ENCODE data around the gene RPS6KA4.
A peak's percentile ranks its signal among the peaks of the same experiment; 100 is the strongest.

Gene RPS6KA4

GRCh38 chr11:64385945-64386704 is 27.2 kb downstream of the RPS6KA4 start:
- Mint-ChIP-seq H3K4me1 (ENCODE audit: low read depth) (peaks cover 27% of the 10 kb centered on the region), H3K9me3 (peaks cover 9% of the 10 kb centered on the region), H3K27ac (peak overlapping the region; percentile 20), H3K27me3 (ENCODE audit: low read depth) (peaks cover 22% of the 10 kb centered on the region), H3K4me3 (peak overlapping the region; percentile 18), H3K36me3 (ENCODE audit: low read depth) (peaks cover 2% of the 10 kb centered on the region)
- DNase-seq (ENCODE audit: low spot score) = peak; percentile 31

GRCh38 chr11:64387916-64388315 is 29.0 kb downstream of the RPS6KA4 start:
- H3K27me3 Mint-ChIP-seq (ENCODE audit: low read depth) = peaks cover 23% of the 10 kb centered on the region

GRCh38 chr11:64388894-64389293 is 29.9 kb downstream of the RPS6KA4 start:
- Mint-ChIP-seq H3K4me3 (no peak overlapping the region), H3K4me1 (ENCODE audit: low read depth) (peaks cover 32% of the 10 kb centered on the region), H3K27me3 (ENCODE audit: low read depth) (peaks cover 23% of the 10 kb centered on the region), H3K9me3 (peaks cover 9% of the 10 kb centered on the region), H3K27ac (no peak overlapping the region), H3K36me3 (ENCODE audit: low read depth) (peaks cover 2% of the 10 kb centered on the region)
- DNase-seq (ENCODE audit: low spot score) = no peak

More at GRCh38 chr11:64387916-64388315, 29.0 kb downstream of the RPS6KA4 start:
- peaks cover 2% of the 10 kb centered on the region for H3K36me3 Mint-ChIP-seq (ENCODE audit: low read depth)
- peaks cover 9% of the 10 kb centered on the region for H3K9me3 Mint-ChIP-seq
- H3K4me3 Mint-ChIP-seq = no peak overlapping the region
- H3K4me1 Mint-ChIP-seq (ENCODE audit: low read depth) = peaks cover 32% of the 10 kb centered on the region
- no peak for DNase-seq (ENCODE audit: low spot score)
- no peak overlapping the region for H3K27ac Mint-ChIP-seq

GRCh38 chr11:64389851-64390250 is 30.9 kb downstream of the RPS6KA4 start:
- Mint-ChIP-seq H3K27ac (no peak overlapping the region), H3K36me3 (ENCODE audit: low read depth) (peaks cover 2% of the 10 kb centered on the region), H3K4me3 (no peak overlapping the region), H3K4me1 (ENCODE audit: low read depth) (peaks cover 32% of the 10 kb centered on the region), H3K27me3 (ENCODE audit: low read depth) (peaks cover 29% of the 10 kb centered on the region), H3K9me3 (peaks cover 9% of the 10 kb centered on the region)
- no peak for DNase-seq (ENCODE audit: low spot score)

- Mint-ChIP-seq H3K36me3 (ENCODE audit: low read depth) (peaks cover 2% of the 10 kb centered on the region), H3K4me1 (ENCODE audit: low read depth) (peaks cover 31% of the 10 kb centered on the region), H3K4me3 (peak overlapping the region; percentile 31), H3K9me3 (peaks cover 9% of the 10 kb centered on the region), H3K27me3 (ENCODE audit: low read depth) (peaks cover 29% of the 10 kb centered on the region), H3K27ac (no peak overlapping the region)
- no peak for DNase-seq (ENCODE audit: low spot score)
These were observed 31.6 kb downstream of the RPS6KA4 start for GRCh38 chr11:64390558-64390957.

- DNase-seq (ENCODE audit: low spot score) = no peak
- H3K4me3 Mint-ChIP-seq = no peak overlapping the region
These were observed 32.9 kb downstream of the RPS6KA4 start for GRCh38 chr11:64391839-64392238.

GRCh38 chr11:64395545-64396078 is 36.6 kb downstream of the RPS6KA4 start:
- Mint-ChIP-seq H3K27me3 (ENCODE audit: low read depth) (peaks cover 15% of the 10 kb centered on the region), H3K27ac (no peak overlapping the region), H3K36me3 (ENCODE audit: low read depth) (no peaks in the 10 kb centered on the region), H3K4me1 (ENCODE audit: low read depth) (peaks cover 9% of the 10 kb centered on the region), H3K9me3 (no peaks in the 10 kb centered on the region), H3K4me3 (no peak overlapping the region)
- no peak for DNase-seq (ENCODE audit: low spot score)

More at GRCh38 chr11:64391839-64392238, 32.9 kb downstream of the RPS6KA4 start:
- H3K27ac Mint-ChIP-seq = no peak overlapping the region
- H3K27me3 Mint-ChIP-seq (ENCODE audit: low read depth) = peaks cover 28% of the 10 kb centered on the region
- peaks cover 9% of the 10 kb centered on the region for H3K9me3 Mint-ChIP-seq
- H3K4me1 Mint-ChIP-seq (ENCODE audit: low read depth) = peaks cover 20% of the 10 kb centered on the region
- peaks cover 2% of the 10 kb centered on the region for H3K36me3 Mint-ChIP-seq (ENCODE audit: low read depth)

GRCh38 chr11:64396079-64396591 is 37.2 kb downstream of the RPS6KA4 start:
- Mint-ChIP-seq H3K9me3 (no peaks in the 10 kb centered on the region), H3K4me1 (ENCODE audit: low read depth) (peaks cover 5% of the 10 kb centered on the region), H3K27me3 (ENCODE audit: low read depth) (peaks cover 15% of the 10 kb centered on the region), H3K4me3 (no peak overlapping the region), H3K36me3 (ENCODE audit: low read depth) (no peaks in the 10 kb centered on the region), H3K27ac (no peak overlapping the region)
- no peak for DNase-seq (ENCODE audit: low spot score)

GRCh38 chr11:64400102-64400501 is 41.1 kb downstream of the RPS6KA4 start:
- Mint-ChIP-seq H3K4me3 (no peak overlapping the region), H3K27ac (no peak overlapping the region), H3K36me3 (ENCODE audit: low read depth) (no peaks in the 10 kb centered on the region), H3K4me1 (ENCODE audit: low read depth) (no peaks in the 10 kb centered on the region), H3K27me3 (ENCODE audit: low read depth) (peaks cover 9% of the 10 kb centered on the region), H3K9me3 (no peaks in the 10 kb centered on the region)
- DNase-seq (ENCODE audit: low spot score) = no peak

- H3K4me1 Mint-ChIP-seq (ENCODE audit: low read depth) = no peaks in the 10 kb centered on the region
- H3K27ac Mint-ChIP-seq = no peak overlapping the region
- no peaks in the 10 kb centered on the region for H3K36me3 Mint-ChIP-seq (ENCODE audit: low read depth)
- no peak for DNase-seq (ENCODE audit: low spot score)
- H3K9me3 Mint-ChIP-seq = no peaks in the 10 kb centered on the region
- H3K27me3 Mint-ChIP-seq (ENCODE audit: low read depth) = peaks cover 9% of the 10 kb centered on the region
- no peak overlapping the region for H3K4me3 Mint-ChIP-seq
These were observed 41.7 kb downstream of the RPS6KA4 start for GRCh38 chr11:64400667-64401066.

- H3K4me1 Mint-ChIP-seq (ENCODE audit: low read depth) = no peaks in the 10 kb centered on the region
- H3K9me3 Mint-ChIP-seq = no peaks in the 10 kb centered on the region
- H3K27ac Mint-ChIP-seq = no peak overlapping the region
- no peaks in the 10 kb centered on the region for H3K36me3 Mint-ChIP-seq (ENCODE audit: low read depth)
- no peak overlapping the region for H3K4me3 Mint-ChIP-seq
- no peak for DNase-seq (ENCODE audit: low spot score)
- H3K27me3 Mint-ChIP-seq (ENCODE audit: low read depth) = peaks cover 9% of the 10 kb centered on the region
These were observed 42.8 kb downstream of the RPS6KA4 start for GRCh38 chr11:64401775-64402174.

- H3K4me1 Mint-ChIP-seq (ENCODE audit: low read depth) = no peaks in the 10 kb centered on the region
- H3K27me3 Mint-ChIP-seq (ENCODE audit: low read depth) = peaks cover 6% of the 10 kb centered on the region
- no peak overlapping the region for H3K4me3 Mint-ChIP-seq
- H3K36me3 Mint-ChIP-seq (ENCODE audit: low read depth) = no peaks in the 10 kb centered on the region
- no peak overlapping the region for H3K27ac Mint-ChIP-seq
- no peaks in the 10 kb centered on the region for H3K9me3 Mint-ChIP-seq
- DNase-seq (ENCODE audit: low spot score) = no peak
These were observed 44.1 kb downstream of the RPS6KA4 start for GRCh38 chr11:64403106-64403505.

GRCh38 chr11:64406221-64406946 is 47.4 kb downstream of the RPS6KA4 start:
- Mint-ChIP-seq H3K36me3 (ENCODE audit: low read depth) (no peaks in the 10 kb centered on the region), H3K27me3 (ENCODE audit: low read depth) (peaks cover 6% of the 10 kb centered on the region), H3K4me1 (ENCODE audit: low read depth) (no peaks in the 10 kb centered on the region), H3K27ac (no peak overlapping the region), H3K9me3 (no peaks in the 10 kb centered on the region), H3K4me3 (no peak overlapping the region)
- no peak for DNase-seq (ENCODE audit: low spot score)

GRCh38 chr11:64407221-64407620 is 48.3 kb downstream of the RPS6KA4 start:
- H3K36me3 Mint-ChIP-seq (ENCODE audit: low read depth) = no peaks in the 10 kb centered on the region
- H3K9me3 Mint-ChIP-seq = no peaks in the 10 kb centered on the region
- H3K27ac Mint-ChIP-seq = no peak overlapping the region
- H3K27me3 Mint-ChIP-seq (ENCODE audit: low read depth) = peaks cover 6% of the 10 kb centered on the region
- H3K4me3 Mint-ChIP-seq = no peak overlapping the region
- DNase-seq (ENCODE audit: low spot score) = no peak
- H3K4me1 Mint-ChIP-seq (ENCODE audit: low read depth) = no peaks in the 10 kb centered on the region
